HFFc6 (cell line): ENCODE measurements around the gene GPR107. TPM values are rescaled to one million over a fixed set of nuclear protein-coding genes. Genes with fewer than 3 reads are reported as not detected.

Experiments used
- DNase-seq: peaks from one replicate; pipeline ENCODE4 v3.0.0-alpha.2; 2018
- H3K27ac Mint-ChIP-seq: 2 replicates; pipeline ENCODE4 v1.8.0; 2020; ENCODE audit warnings: mild to moderate bottlenecking, mixed read lengths
- H3K27me3 Mint-ChIP-seq: 2 replicates; pipeline ENCODE4 v1.8.0; 2021; ENCODE audit warnings: mild to moderate bottlenecking, moderate library complexity, mixed read lengths; ENCODE audit not compliant: insufficient read depth
- H3K36me3 Mint-ChIP-seq: 2 replicates; pipeline ENCODE4 v1.8.0; 2021; ENCODE audit warnings: low read depth, mixed read lengths
- H3K4me1 Mint-ChIP-seq: 2 replicates; pipeline ENCODE4 v1.8.0; 2020; ENCODE audit warnings: low read depth, mixed read lengths
- H3K4me3 Mint-ChIP-seq: 2 replicates; pipeline ENCODE4 v1.8.0; 2020; ENCODE audit warnings: mild to moderate bottlenecking, moderate library complexity, mixed read lengths
- H3K9me3 Mint-ChIP-seq: 2 replicates; pipeline ENCODE4 v1.8.0; 2020; ENCODE audit warnings: mild to moderate bottlenecking, mixed read lengths
- total RNA-seq, 6 experiments: library from RNA; stranded (reverse); fragmentation: NEBNext Ultra II Directional; extraction: Animal tissue kit (Norgen Biotek cat#: 25700); gene quantifications; 2 replicates in 1 of 6; 3 replicates in 5 of 6; pipeline ENCODE4 v1.2.3, GENCODE V29; 2021
- TF ChIP-seq, protein P1 (sequence below): fragments of 200-600 bp; sonication (generic); IDR thresholded peaks from 2 replicates; pipeline ENCODE4 v1.5.0; 2021; ENCODE audit warnings: antibody characterized with exemption, mild to moderate bottlenecking

Gene GPR107
- total RNA-seq, 6 experiments from 2014 or later = 44.9 to 51.2 (median 48.5) TPM

DNA sequence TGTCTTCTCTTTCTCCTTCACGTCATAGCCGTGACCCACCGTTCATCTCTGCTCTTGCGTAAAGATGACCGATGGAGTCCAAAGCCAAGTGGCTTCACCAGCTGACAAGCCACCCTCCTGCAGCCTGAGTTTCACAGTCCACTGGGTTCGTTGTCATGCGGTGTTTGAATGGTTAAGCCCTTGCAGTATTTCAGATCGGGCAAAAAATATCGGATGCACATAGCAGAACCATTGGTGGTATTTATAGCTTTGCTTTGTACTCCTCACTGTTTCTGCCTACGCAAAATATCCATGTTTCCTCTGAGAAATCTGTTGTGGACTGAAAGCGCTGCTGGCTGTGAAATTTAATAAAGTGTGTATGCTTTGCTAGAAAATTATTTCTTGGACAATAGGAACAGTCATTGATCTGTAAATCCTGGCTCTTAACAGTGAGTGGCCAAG, 84.0 kb downstream of the GPR107 start:
- peaks cover 49% of the 10 kb centered on the region for H3K4me1 Mint-ChIP-seq
- H3K4me3 Mint-ChIP-seq = peak overlapping the region; percentile 69
- TF ChIP-seq, protein P1, sequence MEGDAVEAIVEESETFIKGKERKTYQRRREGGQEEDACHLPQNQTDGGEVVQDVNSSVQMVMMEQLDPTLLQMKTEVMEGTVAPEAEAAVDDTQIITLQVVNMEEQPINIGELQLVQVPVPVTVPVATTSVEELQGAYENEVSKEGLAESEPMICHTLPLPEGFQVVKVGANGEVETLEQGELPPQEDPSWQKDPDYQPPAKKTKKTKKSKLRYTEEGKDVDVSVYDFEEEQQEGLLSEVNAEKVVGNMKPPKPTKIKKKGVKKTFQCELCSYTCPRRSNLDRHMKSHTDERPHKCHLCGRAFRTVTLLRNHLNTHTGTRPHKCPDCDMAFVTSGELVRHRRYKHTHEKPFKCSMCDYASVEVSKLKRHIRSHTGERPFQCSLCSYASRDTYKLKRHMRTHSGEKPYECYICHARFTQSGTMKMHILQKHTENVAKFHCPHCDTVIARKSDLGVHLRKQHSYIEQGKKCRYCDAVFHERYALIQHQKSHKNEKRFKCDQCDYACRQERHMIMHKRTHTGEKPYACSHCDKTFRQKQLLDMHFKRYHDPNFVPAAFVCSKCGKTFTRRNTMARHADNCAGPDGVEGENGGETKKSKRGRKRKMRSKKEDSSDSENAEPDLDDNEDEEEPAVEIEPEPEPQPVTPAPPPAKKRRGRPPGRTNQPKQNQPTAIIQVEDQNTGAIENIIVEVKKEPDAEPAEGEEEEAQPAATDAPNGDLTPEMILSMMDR = no peak
- H3K27me3 Mint-ChIP-seq = peaks cover 5% of the 10 kb centered on the region
- DNase-seq = no peak
- H3K36me3 Mint-ChIP-seq = peaks cover 45% of the 10 kb centered on the region
- H3K27ac Mint-ChIP-seq = peak overlapping the region; percentile 88
- no peaks in the 10 kb centered on the region for H3K9me3 Mint-ChIP-seq

- Mint-ChIP-seq H3K4me3 (peak overlapping the region; percentile 69), H3K27ac (peak overlapping the region; percentile 88)
- TF ChIP-seq, protein P1 = no peak
Observed at GRCh38 chr9:130138171-130138653, 84.5 kb downstream of the GPR107 start.

GRCh38 chr9:130138791-130139190, 85.1 kb downstream of the GPR107 start:
- DNase-seq = peak; percentile 95
- Mint-ChIP-seq H3K36me3 (peaks cover 34% of the 10 kb centered on the region), H3K27me3 (peaks cover 7% of the 10 kb centered on the region), H3K4me3 (peak overlapping the region; percentile 64), H3K4me1 (peaks cover 53% of the 10 kb centered on the region), H3K9me3 (no peaks in the 10 kb centered on the region), H3K27ac (peak overlapping the region; percentile 88)
- TF ChIP-seq, protein P1 = peak; percentile 10; the same call in 1 of the 2 replicates

More at GRCh38 chr9:130138171-130138653, 84.5 kb downstream of the GPR107 start:
- Mint-ChIP-seq H3K4me1 (peaks cover 49% of the 10 kb centered on the region), H3K9me3 (no peaks in the 10 kb centered on the region), H3K36me3 (peaks cover 40% of the 10 kb centered on the region), H3K27me3 (peaks cover 5% of the 10 kb centered on the region)
- peak; percentile 96 for DNase-seq

- Mint-ChIP-seq H3K4me3 (peak overlapping the region; percentile 64), H3K27me3 (peaks cover 9% of the 10 kb centered on the region), H3K36me3 (peaks cover 30% of the 10 kb centered on the region), H3K9me3 (no peaks in the 10 kb centered on the region), H3K4me1 (peaks cover 58% of the 10 kb centered on the region), H3K27ac (peak overlapping the region; percentile 88)
- TF ChIP-seq, protein P1 = no peak
- DNase-seq = no peak
Observed at GRCh38 chr9:130139251-130139650, 85.5 kb downstream of the GPR107 start.

GRCh38 chr9:130140706-130141105, 87.0 kb downstream of the GPR107 start:
- peaks cover 12% of the 10 kb centered on the region for H3K27me3 Mint-ChIP-seq

More at GRCh38 chr9:130140706-130141105, 87.0 kb downstream of the GPR107 start:
- Mint-ChIP-seq H3K4me3 (no peak overlapping the region), H3K27ac (no peak overlapping the region), H3K9me3 (no peaks in the 10 kb centered on the region), H3K36me3 (peaks cover 17% of the 10 kb centered on the region), H3K4me1 (peaks cover 62% of the 10 kb centered on the region)
- DNase-seq = no peak
- TF ChIP-seq, protein P1 = no peak
